ENCODE results near the gene GRK7.
"Not testable (repeated sequence)": the region's sequence is repeated elsewhere in the genome, so short reads cannot be mapped to it uniquely, and the experiment has no call there.

The GRK7 gene

DNA sequence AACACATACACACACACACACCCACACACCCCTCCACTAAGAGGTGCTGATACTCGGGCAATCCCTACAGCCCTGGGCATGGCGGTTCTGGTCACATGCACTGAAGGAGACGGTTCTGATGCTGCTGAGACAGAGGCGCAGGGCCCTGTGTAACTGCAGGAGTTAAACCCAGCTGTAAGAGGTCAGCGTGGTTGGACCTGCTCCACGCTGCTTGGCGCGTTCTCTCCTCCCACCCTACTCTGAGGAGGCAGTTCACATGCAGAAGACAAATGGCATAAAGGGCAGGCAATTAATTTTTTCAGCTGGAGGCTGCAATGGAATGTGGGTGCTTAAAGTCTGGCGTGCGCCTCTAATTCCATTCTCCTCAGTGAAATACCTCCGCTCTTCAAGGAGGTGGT, 35.2 kb downstream of the GRK7 start:
- no peak overlapping the region for H3K4me3 ChIP-seq (ENCODE audit: low read depth, low read length)
- no peak overlapping the region for H3K4ac ChIP-seq (ENCODE audit: low read depth, low read length)
- DNase-seq = no peak
- no peak overlapping the region for H3K14ac ChIP-seq (ENCODE audit: low read length)
- H2AFZ ChIP-seq (ENCODE audit: insufficient read depth, low read length, poor library complexity) = no peak overlapping the region
- H3K27me3 ChIP-seq (ENCODE audit: insufficient read depth, low read length) = no peaks in the 10 kb centered on the region
- H3K4me1 ChIP-seq (ENCODE audit: control insufficient read depth in 1 of 2, insufficient read depth in 2 of 2, low read length in 2 of 2) = peaks cover 16 to 27% of the 10 kb centered on the region in 2 experiments
- no peak overlapping the region for H2AK5ac ChIP-seq (ENCODE audit: low read length)
- H3K9me3 ChIP-seq (ENCODE audit: insufficient read depth, low read depth, low read length) = no peaks in the 10 kb centered on the region
- H3K23ac ChIP-seq (ENCODE audit: low read length) = no peak overlapping the region
- no peak overlapping the region for H2BK5ac ChIP-seq (ENCODE audit: low read depth, low read length, poor library complexity)
- H3K18ac ChIP-seq (ENCODE audit: low read length) = no peak overlapping the region
- no peak overlapping the region for H3K9ac ChIP-seq (ENCODE audit: low read length)
- no peak overlapping the region for H4K8ac ChIP-seq (ENCODE audit: low read depth, low read length)
- H3K4me2 ChIP-seq (ENCODE audit: low read length) = no peak overlapping the region
- WGBS (ENCODE audit: extremely low coverage, insufficient coverage, insufficient read length) = no CpG with 5 or more reads among the region's 11 CpGs
- no peaks in the 10 kb centered on the region for H3K36me3 ChIP-seq (ENCODE audit: control insufficient read depth in 1 of 2, insufficient read depth in 2 of 2, low read length in 2 of 2)
- H3K79me2 ChIP-seq (ENCODE audit: control insufficient read depth, insufficient read depth, low read length, poor library complexity) = peaks cover 2% of the 10 kb centered on the region
- H4K91ac ChIP-seq (ENCODE audit: low read depth, low read length) = no peak overlapping the region
- no peak overlapping the region for H4K12ac ChIP-seq (ENCODE audit: low read depth, low read length)
- H3K79me1 ChIP-seq (ENCODE audit: low read length) = peaks cover 16% of the 10 kb centered on the region
- no peak overlapping the region for H2BK12ac ChIP-seq (ENCODE audit: low read length)
- H3K27ac ChIP-seq (ENCODE audit: low read depth, low read length) = no peak overlapping the region
- H2BK120ac ChIP-seq (ENCODE audit: insufficient read depth, low read length, poor library complexity) = no peak overlapping the region

DNA sequence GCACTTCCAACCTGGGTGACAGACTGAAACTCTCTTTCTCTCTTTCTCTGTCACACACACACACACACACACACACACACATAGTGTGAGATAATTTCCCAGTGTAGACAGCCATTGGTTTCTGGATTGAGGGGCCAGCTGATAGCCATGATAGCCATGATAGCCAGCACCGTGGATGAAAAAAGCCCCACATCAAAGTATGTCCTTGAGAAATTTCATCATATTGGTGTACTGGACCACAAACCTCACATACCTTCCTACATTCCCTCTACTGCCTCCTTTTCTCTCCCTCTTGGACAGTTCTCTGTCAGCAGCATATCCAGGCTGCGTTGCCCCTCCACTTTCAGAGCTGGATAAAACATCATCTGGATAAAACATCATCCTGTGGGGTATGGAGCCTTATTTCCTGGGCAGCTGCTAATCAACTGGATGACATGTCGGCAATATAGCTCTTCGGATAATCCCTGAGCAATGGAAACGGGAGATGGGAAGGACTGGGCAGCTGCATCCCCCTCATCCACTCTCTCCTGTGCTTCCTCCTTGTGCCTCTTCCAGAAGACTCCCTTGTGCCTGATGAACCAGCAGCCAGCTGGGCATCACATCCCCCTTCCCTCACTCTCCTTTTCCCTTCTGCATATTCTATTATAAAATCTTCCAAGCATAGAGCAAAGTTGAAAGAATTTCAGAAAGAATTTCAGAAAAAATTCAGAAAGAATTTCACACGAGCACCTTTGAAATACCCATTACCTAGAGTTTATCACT, 39.3 kb downstream of the GRK7 start:
- Histone ChIP-seq H3K14ac (ENCODE audit: low read length) (no peak overlapping the region), H3K18ac (ENCODE audit: low read length) (no peak overlapping the region), H4K8ac (ENCODE audit: low read depth, low read length) (no peak overlapping the region), H2BK5ac (ENCODE audit: low read depth, low read length, poor library complexity) (no peak overlapping the region), H3K4me1 (ENCODE audit: control insufficient read depth in 1 of 2, insufficient read depth in 2 of 2, low read length in 2 of 2) (peaks cover 7 to 18% of the 10 kb centered on the region in 2 experiments), H2AFZ (ENCODE audit: insufficient read depth, low read length, poor library complexity) (no peak overlapping the region), H2BK120ac (ENCODE audit: insufficient read depth, low read length, poor library complexity) (no peak overlapping the region), H3K9me3 (ENCODE audit: insufficient read depth, low read depth, low read length) (peaks cover 4% of the 10 kb centered on the region), H3K4me2 (ENCODE audit: low read length) (no peak overlapping the region), H3K9ac (ENCODE audit: low read length) (no peak overlapping the region), H3K27me3 (ENCODE audit: insufficient read depth, low read length) (no peaks in the 10 kb centered on the region), H3K36me3 (ENCODE audit: control insufficient read depth in 1 of 2, insufficient read depth in 2 of 2, low read length in 2 of 2) (no peaks in the 10 kb centered on the region), H3K79me2 (ENCODE audit: control insufficient read depth, insufficient read depth, low read length, poor library complexity) (no peaks in the 10 kb centered on the region), H4K12ac (ENCODE audit: low read depth, low read length) (no peak overlapping the region), H2BK12ac (ENCODE audit: low read length) (no peak overlapping the region), H3K4ac (ENCODE audit: low read depth, low read length) (no peak overlapping the region), H3K27ac (ENCODE audit: low read depth, low read length) (no peak overlapping the region), H3K79me1 (ENCODE audit: low read length) (peaks cover 7% of the 10 kb centered on the region), H3K4me3 (ENCODE audit: low read depth, low read length) (no peak overlapping the region), H4K91ac (ENCODE audit: low read depth, low read length) (no peak overlapping the region), H2AK5ac (ENCODE audit: low read length) (no peak overlapping the region), H3K23ac (ENCODE audit: low read length) (no peak overlapping the region)
- no CpG with 5 or more reads among the region's 6 CpGs for WGBS (ENCODE audit: extremely low coverage, insufficient coverage, insufficient read length)
- no peak for DNase-seq

GRCh38 chr3:141803538-141803937, 40.3 kb downstream of the GRK7 start:
- H4K8ac ChIP-seq (ENCODE audit: low read depth, low read length); H3K4me2 ChIP-seq (ENCODE audit: low read length); H3K36me3 ChIP-seq (ENCODE audit: control insufficient read depth in 1 of 2, insufficient read depth in 2 of 2, low read length in 2 of 2); H3K14ac ChIP-seq (ENCODE audit: low read length); H3K79me2 ChIP-seq (ENCODE audit: control insufficient read depth, insufficient read depth, low read length, poor library complexity); H3K4ac ChIP-seq (ENCODE audit: low read depth, low read length); H3K79me1 ChIP-seq (ENCODE audit: low read length); H3K9ac ChIP-seq (ENCODE audit: low read length); H2BK12ac ChIP-seq (ENCODE audit: low read length); H3K18ac ChIP-seq (ENCODE audit: low read length); H3K23ac ChIP-seq (ENCODE audit: low read length); DNase-seq; H3K27ac ChIP-seq (ENCODE audit: low read depth, low read length); H3K4me3 ChIP-seq (ENCODE audit: low read depth, low read length); H3K9me3 ChIP-seq (ENCODE audit: insufficient read depth, low read depth, low read length); H2AK5ac ChIP-seq (ENCODE audit: low read length); H4K91ac ChIP-seq (ENCODE audit: low read depth, low read length); H2BK5ac ChIP-seq (ENCODE audit: low read depth, low read length, poor library complexity); H3K4me1 ChIP-seq (ENCODE audit: control insufficient read depth in 1 of 2, insufficient read depth in 2 of 2, low read length in 2 of 2); H4K12ac ChIP-seq (ENCODE audit: low read depth, low read length); H3K27me3 ChIP-seq (ENCODE audit: insufficient read depth, low read length); H2BK120ac ChIP-seq (ENCODE audit: insufficient read depth, low read length, poor library complexity); H2AFZ ChIP-seq (ENCODE audit: insufficient read depth, low read length, poor library complexity): not testable (repeated sequence)
- WGBS (ENCODE audit: extremely low coverage, insufficient coverage, insufficient read length) = no CpG with 5 or more reads among the region's 6 CpGs

GRCh38 chr3:141804447-141804777, 41.2 kb downstream of the GRK7 start:
- no peaks in the 10 kb centered on the region for H3K79me1 ChIP-seq (ENCODE audit: low read length)
- H3K4me3 ChIP-seq (ENCODE audit: low read depth, low read length) = peak overlapping the region; percentile 44
- no peak overlapping the region for H3K27ac ChIP-seq (ENCODE audit: low read depth, low read length)
- H3K4me1 ChIP-seq (ENCODE audit: control insufficient read depth in 1 of 2, insufficient read depth in 2 of 2, low read length in 2 of 2) = peaks cover 0 to 9% of the 10 kb centered on the region in 2 experiments
- no peak overlapping the region for H4K91ac ChIP-seq (ENCODE audit: low read depth, low read length)
- H3K18ac ChIP-seq (ENCODE audit: low read length) = no peak overlapping the region
- WGBS (ENCODE audit: extremely low coverage, insufficient coverage, insufficient read length) = no CpG with 5 or more reads among the region's 2 CpGs
- no peak overlapping the region for H4K8ac ChIP-seq (ENCODE audit: low read depth, low read length)
- DNase-seq = no peak
- H2BK12ac ChIP-seq (ENCODE audit: low read length) = no peak overlapping the region
- peak overlapping the region; percentile 83 for H3K23ac ChIP-seq (ENCODE audit: low read length)
- no peak overlapping the region for H2AFZ ChIP-seq (ENCODE audit: insufficient read depth, low read length, poor library complexity)
- H3K9ac ChIP-seq (ENCODE audit: low read length) = no peak overlapping the region
- no peak overlapping the region for H2BK120ac ChIP-seq (ENCODE audit: insufficient read depth, low read length, poor library complexity)
- no peaks in the 10 kb centered on the region for H3K27me3 ChIP-seq (ENCODE audit: insufficient read depth, low read length)
- no peak overlapping the region for H3K4me2 ChIP-seq (ENCODE audit: low read length)
- no peaks in the 10 kb centered on the region for H3K36me3 ChIP-seq (ENCODE audit: control insufficient read depth in 1 of 2, insufficient read depth in 2 of 2, low read length in 2 of 2)
- H3K14ac ChIP-seq (ENCODE audit: low read length) = no peak overlapping the region
- peaks cover 4% of the 10 kb centered on the region for H3K9me3 ChIP-seq (ENCODE audit: insufficient read depth, low read depth, low read length)
- no peak overlapping the region for H2BK5ac ChIP-seq (ENCODE audit: low read depth, low read length, poor library complexity)
- no peaks in the 10 kb centered on the region for H3K79me2 ChIP-seq (ENCODE audit: control insufficient read depth, insufficient read depth, low read length, poor library complexity)
- no peak overlapping the region for H2AK5ac ChIP-seq (ENCODE audit: low read length)
- no peak overlapping the region for H4K12ac ChIP-seq (ENCODE audit: low read depth, low read length)
- H3K4ac ChIP-seq (ENCODE audit: low read depth, low read length) = no peak overlapping the region
